HepG2 (cell line): ENCODE results near the gene WDR82. TPM values are rescaled to one million over a fixed set of nuclear protein-coding genes. Genes with fewer than 3 reads are reported as not detected.
A peak's percentile ranks its signal among the peaks of the same experiment; 100 is the strongest.

Experiments used
- ATAC-seq: fragments of 200-7000 bp; cut with Tn5 transposase; 3 replicates; pipeline ENCODE4 v1.9.1; 2020; ENCODE audit warnings: mild to moderate bottlenecking, moderate library complexity
- BruUV-seq: library from RNA; stranded (reverse); fragments of 400-500 nt; replicated peaks from 2 replicates; lab custom pipeline; 2021; lab: Mats Ljungman, UMichigan
- CTCF ChIA-PET: fragments of 300-600 bp; formaldehyde crosslinking; extraction: SDS; loops from one replicate; lab custom pipeline; 2021; ENCODE audit warnings: low total read pairs, inconsistent platforms, low intra/inter-chr PET ratio; lab: Yijun Ruan, JAX
- POLR2A ChIA-PET: fragments of 350-600 bp; sonication (Branson Sonifier 250); formaldehyde crosslinking; loops from one replicate; lab custom pipeline; 2020; ENCODE audit warnings: antibody characterized with exemption, inconsistent platforms; lab: Yijun Ruan, JAX
- DNase-seq: peaks from one replicate; pipeline ENCODE4 v3.0.0-alpha.2; 2015; ENCODE audit warnings: low spot score
- FAIRE-seq: peaks from 3 replicates; lab custom pipeline; 2011; peaks lifted over from hg19 to GRCh38; lab: Jason Lieb, UNC
- H2AFZ ChIP-seq: one replicate; pipeline ENCODE4 v1.6.1; 2011; ENCODE audit warnings: low read length, inconsistent platforms
- H3K27ac ChIP-seq: fragments of 300-600 bp; 3 replicates; pipeline ENCODE4 v1.8.0; 2011; ENCODE audit warnings: mixed run types, mild to moderate bottlenecking, mixed read lengths, low read length, inconsistent platforms; ENCODE audit not compliant: insufficient read depth; ENCODE audit errors: extremely low read length
- H3K27me3 ChIP-seq, 2 experiments: fragments of 200-600 bp in 1 of 2; 2 replicates in 1 of 2; 3 replicates in 1 of 2; pipeline versions ENCODE4 v1.6.0 to v1.8.0; 2011; ENCODE audit warnings: low read length in 2 of 2, mild to moderate bottlenecking in 2 of 2, moderate library complexity in 2 of 2, inconsistent platforms in 1 of 2; ENCODE audit not compliant: insufficient read depth in 2 of 2, control insufficient read depth in 1 of 2
- H3K36me3 ChIP-seq, 2 experiments: fragments of 200-600 bp in 1 of 2; replicated peaks in 1 of 2; 2 replicates in 1 of 2; 3 replicates in 1 of 2; pipeline versions ENCODE4 v1.5.1 to v1.8.0; 2011; ENCODE audit warnings: low read length in 2 of 2, inconsistent platforms in 1 of 2; ENCODE audit not compliant: insufficient read depth in 2 of 2, control insufficient read depth in 1 of 2
- H3K4me1 ChIP-seq: 2 replicates; pipeline ENCODE4 v1.5.1; 2012; ENCODE audit warnings: low read length, inconsistent platforms; ENCODE audit not compliant: insufficient read depth
- H3K4me2 ChIP-seq: 2 replicates; pipeline ENCODE4 v1.6.0; 2011; ENCODE audit warnings: low read depth, low read length, inconsistent platforms
- H3K4me3 ChIP-seq, 3 experiments: fragments of 200-600 bp in 1 of 3; sonication (generic), shearing (Covaris generic) in 1 of 3; replicated peaks in 1 of 3; 2 replicates each; pipeline ENCODE4 v1.5.1; 2011 to 2016; ENCODE audit warnings: low read length in 3 of 3, inconsistent platforms in 2 of 3, low read depth in 2 of 3, mild to moderate bottlenecking in 2 of 3, control low read depth in 1 of 3, mixed read lengths in 1 of 3; ENCODE audit not compliant: insufficient read depth in 1 of 3
- H3K79me2 ChIP-seq: one replicate; pipeline ENCODE4 v1.6.1; 2011; ENCODE audit warnings: low read length, inconsistent platforms; ENCODE audit not compliant: insufficient read depth
- H3K9ac ChIP-seq: 2 replicates; pipeline ENCODE4 v1.6.0; 2011; ENCODE audit warnings: mild to moderate bottlenecking, low read depth, low read length, inconsistent platforms; ENCODE audit not compliant: insufficient read depth
- H3K9me3 ChIP-seq: 2 replicates; pipeline ENCODE4 v1.5.1; 2012; ENCODE audit warnings: mild to moderate bottlenecking, low read length
- H4K20me1 ChIP-seq: 2 replicates; pipeline ENCODE4 v1.6.0; 2011; ENCODE audit warnings: inconsistent platforms, mild to moderate bottlenecking, low read length, moderate library complexity; ENCODE audit not compliant: insufficient read depth
- DZIP1 ChIP-seq: sonication (generic); formaldehyde crosslinking; IDR thresholded peaks from 2 replicates; pipeline ENCODE4 v1.5.0; 2020; ENCODE audit warnings: mild to moderate bottlenecking, missing genetic modification reagents
- GABPB1 ChIP-seq: IDR thresholded peaks from 2 replicates; pipeline ENCODE4 v1.6.1; 2016; ENCODE audit warnings: mild to moderate bottlenecking, missing genetic modification reagents, moderate library complexity, missing compliant biosample characterization
- NR2F2 ChIP-seq: IDR thresholded peaks from 2 replicates; pipeline ENCODE4 v1.6.1; 2012; ENCODE audit warnings: low read depth, inconsistent platforms, borderline replicate concordance
- SKIL ChIP-seq: sonication (generic); formaldehyde crosslinking; IDR thresholded peaks from 2 replicates; pipeline ENCODE4 v1.8.0; 2022; ENCODE audit warnings: missing genetic modification reagents, mild to moderate bottlenecking, moderate library complexity, borderline replicate concordance
- SRF ChIP-seq: IDR thresholded peaks from 2 replicates; pipeline ENCODE4 v1.6.1; 2011; ENCODE audit warnings: mild to moderate bottlenecking, low read depth, low read length, moderate library complexity
- TMF1 ChIP-seq: sonication (generic); formaldehyde crosslinking; IDR thresholded peaks from 2 replicates; pipeline ENCODE4 v1.8.1; 2022; ENCODE audit warnings: low read depth, missing genetic modification reagents
- ZBTB37 ChIP-seq: sonication (generic); formaldehyde crosslinking; IDR thresholded peaks from 2 replicates; pipeline ENCODE4 v1.4.0; 2020; ENCODE audit warnings: mild to moderate bottlenecking, missing genetic modification reagents
- ZNF251 ChIP-seq: sonication (generic); formaldehyde crosslinking; IDR thresholded peaks from 2 replicates; pipeline ENCODE4 v1.9.0; 2021; ENCODE audit warnings: mild to moderate bottlenecking, missing genetic modification reagents
- ZNF263 ChIP-seq: sonication (generic); formaldehyde crosslinking; IDR thresholded peaks from 2 replicates; pipeline ENCODE4 v1.4.0; 2020; ENCODE audit warnings: missing genetic modification reagents
- WGBS: methylation state at CpG from one replicate; pipeline ENCODE4 v1.1.6; 2017; ENCODE audit warnings: low lambda C conversion rate; 5-methylcytosine and 5-hydroxymethylcytosine counted together
- in situ Hi-C: cut with HindIII; loops from 2 replicates; pipeline ENCODE4 v1.10.0; 2017; ENCODE audit warnings: low pct_unique_long_range_greater_than_20kb; ENCODE audit not compliant: extremely low pct_ligation_motif_present
- intact Hi-C: fragments of 100-400 bp; cut with micrococcal nuclease; formaldehyde crosslinking; loops from one replicate; pipeline ENCODE4 v1.10.0; 2022; ENCODE audit not compliant: unreplicated experiment
- polyA plus RNA-seq, 8 experiments: library from polyadenylated mRNA; depleted of rRNA in 3 of 8; stranded (reverse) in 7 of 8; unstranded in 1 of 8; fragments of >200 nt; fragmentation: Illumina TruSeq in 4 of 8; extraction: Trizol in 4 of 8; gene quantifications; 2 replicates each; pipeline versions ENCODE4 v1.2.1 to v1.2.3, GENCODE V29; 2011 to 2016; ENCODE audit warnings: low read depth in 4 of 8, missing spikeins in 1 of 8, mixed read lengths in 1 of 8; ENCODE audit not compliant: insufficient read depth in 1 of 8
- total RNA-seq, 5 experiments: library from RNA; depleted of rRNA; stranded (reverse); fragments of >200 nt; fragmentation: Illumina TruSeq; extraction: Trizol; gene quantifications; 2 replicates each; pipeline ENCODE4 v1.2.3, GENCODE V29; 2016; ENCODE audit warnings: low read depth in 1 of 5
- TF ChIP-seq, protein P1 (sequence below): sonication (generic); formaldehyde crosslinking; IDR thresholded peaks from 2 replicates; pipeline ENCODE4 v1.5.0; 2020; ENCODE audit warnings: missing genetic modification reagents

Gene WDR82
- total and polyA plus RNA-seq, 2 of the 13 experiments (the other 11 are each of a cell fraction or from before 2014, with no cell fraction given) = 39.1 to 59.5 TPM

- TF ChIP-seq DZIP1 (0 out of 2 replicates have a peak, but pooled peaks have one; percentile 36), ZNF263 (CRISPR knock-in tag) (peak; percentile 80)
Observed at GRCh38 chr3:52290596-52291507, 12.4 kb upstream of the WDR82 start (continued).

GRCh38 chr3:52289747-52290595, 11.5 kb upstream of the WDR82 start:
- peak overlapping the region; percentile 78 to 97 (median 85) for H3K4me3 ChIP-seq
- BruUV-seq = TSS peak; percentile 65
- DNase-seq (peak; percentile 97), FAIRE-seq (peak; percentile 99), ATAC-seq (peak; percentile 76)
- peak overlapping the region; percentile 99 for H3K9ac ChIP-seq
- ChIA-PET POLR2A (interaction anchor here (0.7 to 9.0 kb wide), 30 partner anchors 8 to 803 kb away, joined by 3 to 165 read pairs (median 4); partner anchors contain the start of genes POC1A, PPM1M, RPL29 and SEMA3G), CTCF (interaction anchor here (3.8 kb wide), 1 partner anchor 50 kb away, joined by 49 read pairs; no protein-coding TSS in a partner anchor)
- no peaks in the 10 kb centered on the region for H3K9me3 ChIP-seq
- peaks cover 27% of the 10 kb centered on the region for H4K20me1 ChIP-seq
- no peak overlapping the region for H2AFZ ChIP-seq
- WGBS = 0% methylated on average over 9 of the region's 15 CpGs
- peaks cover 59% of the 10 kb centered on the region for H3K4me1 ChIP-seq
- H3K4me2 ChIP-seq = peak overlapping the region; percentile 97
- H3K27ac ChIP-seq = peak overlapping the region; percentile 96
- peaks cover 28% of the 10 kb centered on the region for H3K79me2 ChIP-seq
- in situ Hi-C loops = loop anchor here (5.0 kb wide), 2 partner anchors 57 to 97 kb away; no protein-coding TSS in a partner anchor
- no peaks in the 10 kb centered on the region; a peak in 1 of 5 replicates for H3K27me3 ChIP-seq
- peaks cover 11 to 22% of the 10 kb centered on the region in 2 experiments; a peak in 4 of 5 replicates for H3K36me3 ChIP-seq
- intact Hi-C loops = loop anchor here (1.0 to 10.0 kb wide), 7 partner anchors 8 to 475 kb away; partner anchors contain the start of genes SEMA3G and TWF2
- no peak for TF ChIP-seq ZNF251
- peak; percentile 44; the same call in 1 of the 2 replicates for TF ChIP-seq TMF1 (CRISPR knock-in tag)
- TF ChIP-seq SRF = no peak
- peak; percentile 62; the same call in 1 of the 2 replicates for TF ChIP-seq SKIL (CRISPR knock-in tag)
- TF ChIP-seq NR2F2 = peak; percentile 59; the same call in 1 of the 2 replicates
- TF ChIP-seq, protein P1, sequence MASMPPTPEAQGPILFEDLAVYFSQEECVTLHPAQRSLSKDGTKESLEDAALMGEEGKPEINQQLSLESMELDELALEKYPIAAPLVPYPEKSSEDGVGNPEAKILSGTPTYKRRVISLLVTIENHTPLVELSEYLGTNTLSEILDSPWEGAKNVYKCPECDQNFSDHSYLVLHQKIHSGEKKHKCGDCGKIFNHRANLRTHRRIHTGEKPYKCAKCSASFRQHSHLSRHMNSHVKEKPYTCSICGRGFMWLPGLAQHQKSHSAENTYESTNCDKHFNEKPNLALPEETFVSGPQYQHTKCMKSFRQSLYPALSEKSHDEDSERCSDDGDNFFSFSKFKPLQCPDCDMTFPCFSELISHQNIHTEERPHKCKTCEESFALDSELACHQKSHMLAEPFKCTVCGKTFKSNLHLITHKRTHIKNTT (CRISPR knock-in tag) = no peak
- peak; percentile 55 for TF ChIP-seq GABPB1 (CRISPR knock-in tag)
- peak; percentile 66; the same call in 1 of the 2 replicates for TF ChIP-seq ZBTB37 (CRISPR knock-in tag)
